ENCODE measurements around the gene CCDC170. TPM values are rescaled to one million over a fixed set of nuclear protein-coding genes. Genes with fewer than 3 reads are reported as not detected.
A peak's percentile ranks its signal among the peaks of the same experiment; 100 is the strongest.

Gene CCDC170
- total and polyA plus RNA-seq, 5 donors: 0.66 to 1.4 (median 1.4) TPM

DNA sequence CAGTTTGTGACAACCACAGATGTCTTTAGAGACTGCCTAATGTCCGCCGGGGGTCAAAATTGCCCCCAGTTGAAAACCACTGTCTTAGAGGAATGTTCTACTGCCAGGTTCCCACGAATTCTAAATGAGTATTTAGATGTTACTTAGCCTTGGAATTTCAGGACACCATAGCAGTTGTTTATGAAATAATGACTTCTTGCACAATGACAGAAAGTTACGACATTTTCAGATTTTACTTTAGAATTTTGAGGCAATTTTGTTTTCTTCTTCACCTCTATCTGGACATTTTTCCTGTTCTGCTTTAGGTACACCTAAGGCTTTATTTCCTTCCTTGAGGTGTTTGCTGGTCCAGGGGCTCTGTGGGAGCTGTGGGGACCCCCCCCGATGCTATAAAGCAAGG is 83.4 kb downstream of the CCDC170 start:
- intact Hi-C loops (cut with DNase I): no loop called here
- H3K4me3 ChIP-seq (ENCODE audit: low read length): no peak overlapping the region
- no peak overlapping the region for H3K27ac ChIP-seq (ENCODE audit: low read length)
- 84% methylated on average over 5 of the region's 5 CpGs for WGBS
- ATAC-seq: no peak
- no peak for DNase-seq
- H3K4me1 ChIP-seq (ENCODE audit: control insufficient read depth, insufficient read depth, low read length): no peaks in the 10 kb centered on the region
- no peaks in the 10 kb centered on the region for H3K27me3 ChIP-seq (ENCODE audit: control insufficient read depth, insufficient read depth)
- peaks cover 3% of the 10 kb centered on the region for H3K9me3 ChIP-seq (ENCODE audit: control insufficient read depth, low read length)

- Histone ChIP-seq H3K4me1 (ENCODE audit: control insufficient read depth, insufficient read depth, low read length) (no peaks in the 10 kb centered on the region), H3K4me3 (ENCODE audit: low read length) (no peak overlapping the region), H3K27ac (ENCODE audit: low read length) (no peak overlapping the region), H3K9me3 (ENCODE audit: control insufficient read depth, low read length) (peaks cover 3% of the 10 kb centered on the region), H3K27me3 (ENCODE audit: control insufficient read depth, insufficient read depth) (no peaks in the 10 kb centered on the region)
- no peak for ATAC-seq
- intact Hi-C loops (cut with DNase I): no loop called here
- DNase-seq: no peak
- 86% methylated on average over 2 of the region's 2 CpGs for WGBS
Observed at GRCh38 chr6:151585741-151586140, 91.9 kb downstream of the CCDC170 start.

GRCh38 chr6:151589667-151590066 is 95.8 kb downstream of the CCDC170 start:
- H3K4me3 ChIP-seq (ENCODE audit: low read length): no peak overlapping the region
- H3K27me3 ChIP-seq (ENCODE audit: control insufficient read depth, insufficient read depth): no peaks in the 10 kb centered on the region
- no peaks in the 10 kb centered on the region for H3K4me1 ChIP-seq (ENCODE audit: control insufficient read depth, insufficient read depth, low read length)
- no peak overlapping the region for H3K27ac ChIP-seq (ENCODE audit: low read length)
- no peaks in the 10 kb centered on the region for H3K9me3 ChIP-seq (ENCODE audit: control insufficient read depth, low read length)
- DNase-seq: no peak
- WGBS: 45% methylated on average over 6 of the region's 6 CpGs
- intact Hi-C loops (cut with DNase I): no loop called here
- ATAC-seq: no peak

DNA sequence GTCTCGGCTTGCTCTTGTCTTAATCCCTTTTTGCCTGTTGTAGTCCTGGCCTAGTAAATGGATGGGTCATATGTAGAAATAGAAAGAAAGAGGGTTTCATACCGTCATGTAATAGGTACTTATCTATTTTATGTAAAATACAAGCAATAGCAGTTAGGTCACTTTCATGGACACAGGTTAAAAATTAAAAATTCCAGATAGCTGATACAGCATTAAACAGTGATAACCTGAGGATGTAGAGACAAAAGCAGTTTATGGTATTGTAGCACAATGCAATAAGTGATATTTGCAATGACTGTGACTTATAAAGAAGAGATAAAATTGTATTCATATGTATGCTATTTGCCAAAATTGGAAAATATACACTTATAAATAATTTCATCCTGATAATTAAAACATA is 96.9 kb downstream of the CCDC170 start:
- intact Hi-C loops (cut with DNase I): no loop called here
- Histone ChIP-seq H3K27ac (ENCODE audit: low read length) (no peak overlapping the region), H3K4me3 (ENCODE audit: low read length) (no peak overlapping the region), H3K9me3 (ENCODE audit: control insufficient read depth, low read length) (no peaks in the 10 kb centered on the region), H3K4me1 (ENCODE audit: control insufficient read depth, insufficient read depth, low read length) (no peaks in the 10 kb centered on the region), H3K27me3 (ENCODE audit: control insufficient read depth, insufficient read depth) (no peaks in the 10 kb centered on the region)
- DNase-seq: no peak
- WGBS: 78% methylated on average over 2 of the region's 2 CpGs
- ATAC-seq: no peak

- no peak overlapping the region for H3K27ac ChIP-seq (ENCODE audit: low read length)
- H3K9me3 ChIP-seq (ENCODE audit: control insufficient read depth, low read length): no peaks in the 10 kb centered on the region
- H3K4me3 ChIP-seq (ENCODE audit: low read length): no peak overlapping the region
- no peak for DNase-seq
- H3K4me1 ChIP-seq (ENCODE audit: control insufficient read depth, insufficient read depth, low read length): no peaks in the 10 kb centered on the region
- WGBS: 80% methylated on average over 9 of the region's 9 CpGs
- no peak for ATAC-seq
- H3K27me3 ChIP-seq (ENCODE audit: control insufficient read depth, insufficient read depth): no peaks in the 10 kb centered on the region
- intact Hi-C loops (cut with DNase I): no loop called here
Observed at GRCh38 chr6:151592449-151593159, 98.8 kb downstream of the CCDC170 start.

- peak; percentile 89 to 97 for ATAC-seq
- no peaks in the 10 kb centered on the region for H3K4me1 ChIP-seq (ENCODE audit: control insufficient read depth, insufficient read depth, low read length)
- intact Hi-C loops (cut with DNase I): no loop called here
- H3K27me3 ChIP-seq (ENCODE audit: control insufficient read depth, insufficient read depth): no peaks in the 10 kb centered on the region
- no peak overlapping the region for H3K4me3 ChIP-seq (ENCODE audit: low read length)
- no peaks in the 10 kb centered on the region for H3K9me3 ChIP-seq (ENCODE audit: control insufficient read depth, low read length)
- peak overlapping the region; percentile 24 for H3K27ac ChIP-seq (ENCODE audit: low read length)
- 36% methylated on average over 4 of the region's 4 CpGs for WGBS
- peak; percentile 60 to 87 (median 82) for DNase-seq
Observed at GRCh38 chr6:151609146-151609902, 115.5 kb downstream of the CCDC170 start.

GRCh38 chr6:151610326-151610725 is 116.5 kb downstream of the CCDC170 start:
- intact Hi-C loops (cut with DNase I): no loop called here
- 46% methylated on average over 1 of the region's 1 CpG for WGBS
- H3K4me3 ChIP-seq (ENCODE audit: low read length): no peak overlapping the region
- H3K27me3 ChIP-seq (ENCODE audit: control insufficient read depth, insufficient read depth): no peaks in the 10 kb centered on the region
- ATAC-seq (no peak), DNase-seq (no peak)
- no peak overlapping the region for H3K27ac ChIP-seq (ENCODE audit: low read length)
- no peaks in the 10 kb centered on the region for H3K9me3 ChIP-seq (ENCODE audit: control insufficient read depth, low read length)
- peaks cover 2% of the 10 kb centered on the region for H3K4me1 ChIP-seq (ENCODE audit: control insufficient read depth, insufficient read depth, low read length)

DNA sequence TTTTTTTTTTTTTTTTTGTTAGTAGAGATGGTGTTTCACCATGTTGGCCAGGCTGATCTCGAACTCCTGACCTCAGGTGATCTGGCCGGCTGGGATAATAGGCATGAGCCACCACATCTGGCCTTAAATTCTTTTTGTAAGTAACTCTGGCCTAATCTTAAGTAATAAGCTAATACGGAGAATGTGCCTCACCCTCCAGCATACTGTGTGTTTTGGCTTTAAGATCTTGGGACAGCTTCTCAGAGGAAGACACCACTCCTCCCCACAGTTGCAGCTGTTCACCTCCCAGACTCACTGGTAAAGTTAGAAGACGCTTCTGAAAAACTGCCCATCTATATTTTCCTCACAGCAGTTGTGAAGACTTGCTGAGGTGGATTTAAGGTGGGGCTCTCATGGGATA is 120.8 kb downstream of the CCDC170 start:
- H3K4me1 ChIP-seq (ENCODE audit: control insufficient read depth, insufficient read depth, low read length): peaks cover 2% of the 10 kb centered on the region
- WGBS: 63% methylated on average over 4 of the region's 4 CpGs
- no peak overlapping the region for H3K27ac ChIP-seq (ENCODE audit: low read length)
- intact Hi-C loops (cut with DNase I): no loop called here
- H3K27me3 ChIP-seq (ENCODE audit: control insufficient read depth, insufficient read depth): no peaks in the 10 kb centered on the region
- DNase-seq (no peak), ATAC-seq (no peak)
- no peaks in the 10 kb centered on the region for H3K9me3 ChIP-seq (ENCODE audit: control insufficient read depth, low read length)
- no peak overlapping the region for H3K4me3 ChIP-seq (ENCODE audit: low read length)

DNA sequence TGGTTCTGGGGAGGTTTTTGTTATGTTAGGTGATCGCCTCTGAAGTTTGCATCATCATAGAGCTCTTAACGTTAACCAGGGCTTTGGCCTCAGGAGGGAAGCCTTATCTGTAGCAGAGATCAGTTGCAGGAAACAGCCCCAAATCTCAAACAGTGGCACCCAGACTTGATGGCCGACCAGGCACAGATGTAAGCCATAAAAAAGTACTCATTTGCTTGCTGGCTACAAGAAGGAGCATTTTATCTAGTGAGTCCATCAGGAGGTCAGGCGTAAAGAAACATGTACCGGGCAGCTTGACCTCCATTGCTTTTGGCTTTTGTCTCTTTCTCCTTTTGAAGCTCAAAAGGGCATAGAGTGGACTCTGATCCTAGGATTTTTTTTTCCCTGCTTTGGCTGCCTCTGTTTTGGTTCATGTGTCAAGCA is 122.3 kb downstream of the CCDC170 start:
- Histone ChIP-seq H3K9me3 (ENCODE audit: control insufficient read depth, low read length) (no peaks in the 10 kb centered on the region), H3K27me3 (ENCODE audit: control insufficient read depth, insufficient read depth) (no peaks in the 10 kb centered on the region)
- WGBS: 36% methylated on average over 5 of the region's 5 CpGs

GRCh38 chr6:151616600-151616999 is 122.8 kb downstream of the CCDC170 start:
- intact Hi-C loops (cut with DNase I): no loop called here
- WGBS: 72% methylated on average over 2 of the region's 2 CpGs
- no peak overlapping the region for H3K4me3 ChIP-seq (ENCODE audit: low read length)
- no peak for DNase-seq
- H3K4me1 ChIP-seq (ENCODE audit: control insufficient read depth, insufficient read depth, low read length): peaks cover 2% of the 10 kb centered on the region
- H3K27me3 ChIP-seq (ENCODE audit: control insufficient read depth, insufficient read depth): no peaks in the 10 kb centered on the region
- no peak for ATAC-seq
- no peaks in the 10 kb centered on the region for H3K9me3 ChIP-seq (ENCODE audit: control insufficient read depth, low read length)
- H3K27ac ChIP-seq (ENCODE audit: low read length): no peak overlapping the region

More for the DNA sequence above, 122.3 kb downstream of the CCDC170 start:
- Histone ChIP-seq H3K27ac (ENCODE audit: low read length) (no peak overlapping the region), H3K4me3 (ENCODE audit: low read length) (no peak overlapping the region), H3K4me1 (ENCODE audit: control insufficient read depth, insufficient read depth, low read length) (peaks cover 2% of the 10 kb centered on the region)
- intact Hi-C loops (cut with DNase I): no loop called here
- ATAC-seq (no peak), DNase-seq (no peak)

DNA sequence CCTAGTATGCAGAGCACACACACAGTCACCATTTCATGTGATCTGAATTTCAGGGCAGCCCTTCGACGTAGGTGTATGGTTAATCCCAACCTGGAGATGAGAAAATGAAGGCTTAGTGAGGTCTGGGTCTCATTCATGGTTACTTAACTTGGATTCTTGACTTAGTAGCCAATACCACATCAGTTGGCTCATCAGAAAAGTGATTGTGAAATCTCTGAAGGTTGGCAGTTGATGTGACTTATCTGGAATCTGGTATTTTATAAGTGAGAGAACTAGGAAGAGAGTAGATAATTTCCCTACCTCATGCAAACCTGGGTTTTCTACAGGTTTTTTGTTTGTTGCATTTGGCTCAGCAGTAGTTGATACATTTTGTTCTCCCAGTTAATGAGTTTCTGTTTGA is 123.7 kb downstream of the CCDC170 start:
- DNase-seq: no peak
- Histone ChIP-seq H3K4me3 (ENCODE audit: low read length) (no peak overlapping the region), H3K27me3 (ENCODE audit: control insufficient read depth, insufficient read depth) (no peaks in the 10 kb centered on the region), H3K9me3 (ENCODE audit: control insufficient read depth, low read length) (no peaks in the 10 kb centered on the region), H3K27ac (ENCODE audit: low read length) (no peak overlapping the region), H3K4me1 (ENCODE audit: control insufficient read depth, insufficient read depth, low read length) (peaks cover 2% of the 10 kb centered on the region)
- no peak for ATAC-seq
- 94% methylated on average over 2 of the region's 2 CpGs for WGBS
- intact Hi-C loops (cut with DNase I): no loop called here

All from right cardiac atrium (tissue), 5 donors.